Ectodermal cell (in vitro differentiated cells): ENCODE measurements around the gene PRSS50.

Experiments
- H3K27ac ChIP-seq: 2 replicates; pipeline ENCODE4 v1.7.0; 2013; ENCODE audit warnings: mild to moderate bottlenecking, low read depth, low read length; ENCODE audit not compliant: insufficient read depth, poor library complexity, severe bottlenecking
- H3K27me3 ChIP-seq: 2 replicates; pipeline ENCODE4 v1.7.0; 2013; ENCODE audit warnings: mild to moderate bottlenecking, low read length; ENCODE audit not compliant: insufficient read depth, control insufficient read depth, poor library complexity, severe bottlenecking
- H3K36me3 ChIP-seq: one replicate; pipeline ENCODE4 v1.7.0; 2013; ENCODE audit warnings: low read length; ENCODE audit not compliant: control insufficient read depth, insufficient read depth
- H3K4me1 ChIP-seq: one replicate; pipeline ENCODE4 v1.7.0; 2013; ENCODE audit warnings: low read length; ENCODE audit not compliant: control insufficient read depth, insufficient read depth
- H3K4me3 ChIP-seq: 2 replicates; pipeline ENCODE4 v1.7.0; 2013; ENCODE audit warnings: low read depth, low read length, control low read depth; ENCODE audit not compliant: insufficient read depth
- H3K9me3 ChIP-seq: 2 replicates; pipeline ENCODE4 v1.7.0; 2013; ENCODE audit warnings: mild to moderate bottlenecking, low read length, moderate library complexity; ENCODE audit not compliant: control insufficient read depth
- WGBS, 2 experiments: methylation state at CpG; one replicate each; pipeline ENCODE4 v1.1.7; 2013; ENCODE audit warnings: missing lambda C conversion rate in 2 of 2; 5-methylcytosine and 5-hydroxymethylcytosine counted together

PRSS50 gene

GRCh38 chr3:46685446-46685845 lies 32.2 kb downstream of the PRSS50 start:
- Histone ChIP-seq H3K27me3 (no peaks in the 10 kb centered on the region), H3K36me3 (no peaks in the 10 kb centered on the region), H3K4me1 (peaks cover 7% of the 10 kb centered on the region), H3K9me3 (no peaks in the 10 kb centered on the region), H3K27ac (no peak overlapping the region), H3K4me3 (no peak overlapping the region)
- WGBS, 2 experiments = 89 to 94% methylated on average over 9 of the region's 9 CpGs

GRCh38 chr3:46684891-46685290 lies 32.8 kb downstream of the PRSS50 start:
- H3K36me3 ChIP-seq = no peaks in the 10 kb centered on the region
- 91 to 92% methylated on average over 2 of the region's 2 CpGs for WGBS, 2 experiments
- no peak overlapping the region for H3K4me3 ChIP-seq
- H3K27me3 ChIP-seq = no peaks in the 10 kb centered on the region
- peaks cover 8% of the 10 kb centered on the region for H3K4me1 ChIP-seq
- H3K9me3 ChIP-seq = no peaks in the 10 kb centered on the region
- no peak overlapping the region for H3K27ac ChIP-seq

GRCh38 chr3:46682974-46683373 lies 34.7 kb downstream of the PRSS50 start:
- Histone ChIP-seq H3K4me3 (no peak overlapping the region), H3K27ac (no peak overlapping the region), H3K36me3 (no peaks in the 10 kb centered on the region), H3K9me3 (no peaks in the 10 kb centered on the region), H3K27me3 (no peaks in the 10 kb centered on the region), H3K4me1 (peaks cover 8% of the 10 kb centered on the region)
- 92 to 96% methylated on average over 11 of the region's 11 CpGs for WGBS, 2 experiments

GRCh38 chr3:46681856-46682540 lies 35.7 kb downstream of the PRSS50 start:
- H3K4me3 ChIP-seq = no peak overlapping the region
- H3K9me3 ChIP-seq = no peaks in the 10 kb centered on the region
- H3K27ac ChIP-seq = no peak overlapping the region
- H3K36me3 ChIP-seq = no peaks in the 10 kb centered on the region
- peaks cover 8% of the 10 kb centered on the region for H3K4me1 ChIP-seq
- 91 to 93% methylated on average over 13 of the region's 13 CpGs for WGBS, 2 experiments
- no peaks in the 10 kb centered on the region for H3K27me3 ChIP-seq

GRCh38 chr3:46681387-46681786 lies 36.3 kb downstream of the PRSS50 start:
- Histone ChIP-seq H3K27me3 (no peaks in the 10 kb centered on the region), H3K4me1 (peaks cover 8% of the 10 kb centered on the region), H3K27ac (no peak overlapping the region), H3K36me3 (no peaks in the 10 kb centered on the region), H3K9me3 (no peaks in the 10 kb centered on the region), H3K4me3 (no peak overlapping the region)
- WGBS, 2 experiments = 87 to 88% methylated on average over 10 of the region's 10 CpGs

GRCh38 chr3:46680298-46680826 lies 37.3 kb downstream of the PRSS50 start:
- peaks cover 8% of the 10 kb centered on the region for H3K4me1 ChIP-seq
- H3K9me3 ChIP-seq = no peaks in the 10 kb centered on the region
- no peaks in the 10 kb centered on the region for H3K36me3 ChIP-seq
- no peak overlapping the region for H3K27ac ChIP-seq
- H3K4me3 ChIP-seq = no peak overlapping the region
- H3K27me3 ChIP-seq = no peaks in the 10 kb centered on the region
- 89 to 94% methylated on average over 9 of the region's 9 CpGs for WGBS, 2 experiments

GRCh38 chr3:46679681-46680080 lies 38.0 kb downstream of the PRSS50 start:
- H3K36me3 ChIP-seq = no peaks in the 10 kb centered on the region
- 91% methylated on average over 5 of the region's 5 CpGs for WGBS, 2 experiments
- peaks cover 8% of the 10 kb centered on the region for H3K4me1 ChIP-seq
- H3K27me3 ChIP-seq = no peaks in the 10 kb centered on the region
- H3K4me3 ChIP-seq = no peak overlapping the region
- H3K9me3 ChIP-seq = no peaks in the 10 kb centered on the region
- H3K27ac ChIP-seq = no peak overlapping the region

- Histone ChIP-seq H3K36me3 (no peaks in the 10 kb centered on the region), H3K27ac (no peak overlapping the region), H3K9me3 (no peaks in the 10 kb centered on the region), H3K4me1 (peaks cover 10% of the 10 kb centered on the region), H3K4me3 (no peak overlapping the region), H3K27me3 (no peaks in the 10 kb centered on the region)
- 89 to 91% methylated on average over 6 of the region's 6 CpGs for WGBS, 2 experiments
Measured at GRCh38 chr3:46678280-46678679, 39.4 kb downstream of the PRSS50 start.

GRCh38 chr3:46677411-46677726 lies 40.3 kb downstream of the PRSS50 start:
- H3K9me3 ChIP-seq = no peaks in the 10 kb centered on the region
- peaks cover 13% of the 10 kb centered on the region for H3K4me1 ChIP-seq
- H3K36me3 ChIP-seq = no peaks in the 10 kb centered on the region
- H3K4me3 ChIP-seq = no peak overlapping the region
- WGBS, 2 experiments = 79 to 91% methylated on average over 6 of the region's 6 CpGs
- H3K27ac ChIP-seq = no peak overlapping the region
- no peaks in the 10 kb centered on the region for H3K27me3 ChIP-seq

- Histone ChIP-seq H3K27me3 (no peaks in the 10 kb centered on the region), H3K4me1 (peaks cover 13% of the 10 kb centered on the region), H3K36me3 (no peaks in the 10 kb centered on the region), H3K27ac (no peak overlapping the region), H3K9me3 (no peaks in the 10 kb centered on the region), H3K4me3 (no peak overlapping the region)
- WGBS, 2 experiments = 90% methylated on average over 16 of the region's 16 CpGs
Measured at GRCh38 chr3:46676601-46677410, 40.9 kb downstream of the PRSS50 start.
